Thymus (tissue), 14 donors: Measurements from ENCODE around the gene SH3RF2. TPM values are rescaled to one million over a fixed set of nuclear protein-coding genes. Genes with fewer than 3 reads are reported as not detected.
"Not testable (repeated sequence)": the region's sequence is repeated elsewhere in the genome, so short reads cannot be mapped to it uniquely, and the experiment has no call there.

ENCODE experiments used
- DNase-seq, 9 donors: peaks; one replicate each; pipeline ENCODE4 v3.0.0-alpha.2; 2013; ENCODE audit warnings: low spot score in 9 of 9, low read depth in 6 of 9, missing footprints in 1 of 9
- H3K27ac ChIP-seq, 2 donors: one replicate each; pipeline ENCODE4 v1.5.1; 2013; ENCODE audit warnings: control low read depth in 1 of 2, low read depth in 1 of 2, low read length in 1 of 2, mild to moderate bottlenecking in 1 of 2, moderate library complexity in 1 of 2
- H3K27me3 ChIP-seq, 2 donors: one replicate each; pipeline ENCODE4 v1.5.1; 2013; ENCODE audit warnings: low read length in 1 of 2; ENCODE audit not compliant: control insufficient read depth in 2 of 2, insufficient read depth in 1 of 2
- H3K36me3 ChIP-seq, 2 donors: one replicate each; pipeline ENCODE4 v1.5.1; 2013; ENCODE audit warnings: low read length in 1 of 2, mild to moderate bottlenecking in 1 of 2, moderate library complexity in 1 of 2; ENCODE audit not compliant: control insufficient read depth in 2 of 2, insufficient read depth in 2 of 2
- H3K4me1 ChIP-seq, 2 donors: one replicate each; pipeline ENCODE4 v1.5.1; 2013; ENCODE audit warnings: low read length in 2 of 2; ENCODE audit not compliant: control insufficient read depth in 2 of 2, insufficient read depth in 2 of 2
- H3K4me3 ChIP-seq, 2 donors: one replicate each; pipeline ENCODE4 v1.5.1; 2013; ENCODE audit warnings: low read length in 2 of 2, control low read depth in 1 of 2, mild to moderate bottlenecking in 1 of 2
- H3K9me3 ChIP-seq, 2 donors: one replicate each; pipeline ENCODE4 v1.5.1; 2013; ENCODE audit warnings: low read length in 1 of 2, mild to moderate bottlenecking in 1 of 2; ENCODE audit not compliant: control insufficient read depth in 2 of 2, insufficient read depth in 1 of 2
- whole genome bisulfite sequencing: extraction: QIAGEN DNeasy Blood & Tissue Kit; methylation state at CpG from one replicate; pipeline ENCODE4 v1.1.7; 2013; 5-methylcytosine and 5-hydroxymethylcytosine counted together
- long read RNA-seq, 10 donors: transcript quantifications; one replicate each; lab custom pipeline, GENCODE V29; 2026
- polyA plus RNA-seq: library from polyadenylated mRNA; stranded (reverse); fragments of 200-250 nt; gene quantifications from one replicate; pipeline ENCODE4 v1.2.3, GENCODE V29; 2013
- total RNA-seq: library from RNA; stranded (reverse); fragments of 120-200 nt; gene quantifications from one replicate; pipeline ENCODE4 v1.2.4, GENCODE V29; 2013
- donor health status: healthy.

The SH3RF2 gene, protein sequence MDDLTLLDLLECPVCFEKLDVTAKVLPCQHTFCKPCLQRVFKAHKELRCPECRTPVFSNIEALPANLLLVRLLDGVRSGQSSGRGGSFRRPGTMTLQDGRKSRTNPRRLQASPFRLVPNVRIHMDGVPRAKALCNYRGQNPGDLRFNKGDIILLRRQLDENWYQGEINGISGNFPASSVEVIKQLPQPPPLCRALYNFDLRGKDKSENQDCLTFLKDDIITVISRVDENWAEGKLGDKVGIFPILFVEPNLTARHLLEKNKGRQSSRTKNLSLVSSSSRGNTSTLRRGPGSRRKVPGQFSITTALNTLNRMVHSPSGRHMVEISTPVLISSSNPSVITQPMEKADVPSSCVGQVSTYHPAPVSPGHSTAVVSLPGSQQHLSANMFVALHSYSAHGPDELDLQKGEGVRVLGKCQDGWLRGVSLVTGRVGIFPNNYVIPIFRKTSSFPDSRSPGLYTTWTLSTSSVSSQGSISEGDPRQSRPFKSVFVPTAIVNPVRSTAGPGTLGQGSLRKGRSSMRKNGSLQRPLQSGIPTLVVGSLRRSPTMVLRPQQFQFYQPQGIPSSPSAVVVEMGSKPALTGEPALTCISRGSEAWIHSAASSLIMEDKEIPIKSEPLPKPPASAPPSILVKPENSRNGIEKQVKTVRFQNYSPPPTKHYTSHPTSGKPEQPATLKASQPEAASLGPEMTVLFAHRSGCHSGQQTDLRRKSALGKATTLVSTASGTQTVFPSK
- total RNA-seq (0.76 TPM), polyA plus RNA-seq (2.4 TPM)
- long read RNA-seq, donor 1, result 0 reads
- long read RNA-seq, donor 2, result 0 reads
- long read RNA-seq, donor 3, result 0 reads
- long read RNA-seq, donor 4, result 0 reads
- long read RNA-seq, donor 5, result 0 reads
- long read RNA-seq, donor 6, result 0 reads
- long read RNA-seq, donor 7, result 0 reads
- long read RNA-seq, donor 8, result 0 reads
- long read RNA-seq, donor 9, result 0 reads
- long read RNA-seq, donor 10, result 0 reads

DNA sequence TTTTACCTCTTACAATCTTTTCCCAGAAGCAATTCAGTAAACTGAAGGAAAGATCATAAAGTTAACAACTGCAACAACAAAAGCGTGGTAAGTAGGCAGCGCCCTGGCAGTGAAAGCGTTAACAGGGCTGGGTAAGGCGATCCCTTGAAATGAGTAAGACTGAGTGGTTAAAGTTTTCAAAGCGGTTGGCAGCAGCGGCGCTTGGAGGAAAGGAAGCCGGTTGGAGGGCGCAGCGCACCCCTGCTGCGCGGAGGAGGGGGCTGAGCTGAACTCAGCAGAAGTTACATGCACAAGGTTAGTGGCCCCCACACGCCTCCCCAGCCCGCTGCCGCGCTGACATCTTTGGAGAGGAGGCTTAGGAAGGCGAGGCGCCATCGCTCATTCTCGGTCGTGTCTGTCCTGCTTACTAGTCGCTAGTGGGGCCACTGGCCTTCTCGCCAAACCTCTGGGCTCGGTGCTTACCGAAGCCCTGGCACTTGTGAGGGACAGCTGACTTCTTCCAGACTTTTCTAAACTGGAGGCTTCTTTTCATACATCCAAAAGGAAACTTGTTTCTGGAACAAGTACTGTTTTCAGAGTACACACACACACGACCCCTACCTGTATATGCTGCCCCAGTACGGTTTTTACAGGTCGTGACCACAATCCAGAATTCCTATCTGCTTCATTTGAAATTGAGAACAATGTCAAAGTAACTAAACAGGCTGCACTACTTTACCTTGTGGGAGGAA is at the start of gene SH3RF2:
Gene SH3RF2, plus strand, starts transcription at position 178 of the 731 bp plus-strand sequence. CDS start 1,351 bp downstream, outside the sequence.
- Histone ChIP-seq H3K27me3 (peaks cover 0 to 3% of the 10 kb centered on the region in 2 donors), H3K9me3 (no peaks in the 10 kb centered on the region), H3K36me3 (no peaks in the 10 kb centered on the region), H3K27ac (peak within 1 kb of the TSS; percentile 46 to 58), H3K4me3 (peak within 1 kb of the TSS in 1 of 2 donors; percentile 34), H3K4me1 (peaks cover 0 to 9% of the 10 kb centered on the region in 2 donors)
- DNase-seq, result peak; percentile 13 to 80 (median 42)
- whole genome bisulfite sequencing, result 12% methylated on average over 28 of the region's 28 CpGs

DNA sequence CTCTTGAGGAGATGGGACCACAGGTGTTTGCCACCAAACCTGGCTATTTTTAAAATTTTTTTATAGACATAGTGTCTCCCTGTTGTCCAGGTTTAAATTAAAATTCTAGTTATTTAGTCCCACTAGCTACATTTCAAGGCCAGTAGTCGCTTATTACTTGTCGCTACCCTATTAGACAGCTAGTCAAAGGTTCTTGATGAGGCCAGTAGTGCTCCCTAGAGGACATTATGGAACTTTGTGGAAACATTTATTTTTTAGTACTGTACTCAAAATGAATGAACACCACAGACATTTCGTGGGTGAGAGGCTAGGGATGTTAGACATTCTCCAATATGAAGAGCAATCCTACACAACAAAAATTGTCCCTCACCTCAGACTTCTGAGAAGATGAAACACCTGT is 49.2 kb upstream of the SH3RF2 start:
- no peaks in the 10 kb centered on the region for H3K9me3 ChIP-seq
- 89% methylated on average over 3 of the region's 3 CpGs for WGBS
- no peak overlapping the region for H3K4me3 ChIP-seq
- no peak for DNase-seq
- H3K27me3 ChIP-seq, result no peaks in the 10 kb centered on the region
- no peak overlapping the region for H3K27ac ChIP-seq
- no peaks in the 10 kb centered on the region for H3K4me1 ChIP-seq
- H3K36me3 ChIP-seq, result no peaks in the 10 kb centered on the region

DNA sequence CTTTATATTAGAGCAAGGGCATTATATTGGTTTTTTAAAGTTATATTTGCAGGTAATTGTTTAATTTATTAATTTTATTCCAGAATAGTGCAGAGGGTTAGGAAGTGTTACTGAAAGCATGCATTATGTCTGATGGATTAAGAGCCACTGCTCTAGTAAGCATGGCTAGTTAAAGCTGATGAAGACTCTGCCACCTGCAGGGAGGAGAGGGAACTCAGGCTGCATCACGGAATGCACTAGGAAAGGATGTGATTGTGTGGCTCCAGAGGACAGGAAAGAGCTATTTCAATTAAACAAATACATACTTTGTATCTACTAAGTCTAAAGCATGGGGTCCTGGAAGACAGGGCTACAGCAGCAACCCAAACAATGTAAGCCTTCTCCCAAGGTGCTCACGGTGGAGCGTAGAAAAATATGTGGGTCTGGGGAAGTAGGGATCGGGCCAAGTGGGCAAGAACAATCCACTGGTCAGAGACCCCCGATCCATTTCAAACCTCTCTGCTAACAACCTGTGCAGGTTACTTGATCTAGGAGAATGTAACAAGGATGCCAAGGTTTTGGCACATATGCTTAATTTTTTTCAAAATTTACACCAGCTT is 48.3 kb upstream of the SH3RF2 start:
- WGBS, result 78% methylated on average over 5 of the region's 5 CpGs
- no peaks in the 10 kb centered on the region for H3K4me1 ChIP-seq
- no peak overlapping the region for H3K27ac ChIP-seq
- no peaks in the 10 kb centered on the region for H3K36me3 ChIP-seq
- no peaks in the 10 kb centered on the region for H3K27me3 ChIP-seq
- DNase-seq, result peak in 2 of 9 donors; percentile 6 to 21
- no peak overlapping the region for H3K4me3 ChIP-seq
- no peaks in the 10 kb centered on the region for H3K9me3 ChIP-seq

DNA sequence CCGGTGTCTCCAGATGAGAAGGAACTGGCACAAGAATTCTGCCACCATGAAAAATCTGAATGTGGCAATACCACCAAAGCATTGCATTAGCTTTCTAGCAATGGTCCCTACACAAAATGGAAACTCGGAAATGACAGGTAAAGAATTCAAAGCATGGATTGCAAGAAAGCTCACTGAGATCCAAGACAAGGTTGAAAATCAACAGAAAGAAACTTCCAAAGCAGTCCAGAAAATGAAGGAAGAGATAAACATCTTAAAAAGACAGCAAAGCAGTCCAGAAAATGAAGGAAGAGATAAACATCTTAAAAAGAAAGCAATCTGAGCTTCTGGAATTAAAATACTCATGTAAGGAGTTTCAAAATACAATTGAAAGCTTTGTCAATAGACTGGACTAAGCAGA is 46.8 kb upstream of the SH3RF2 start:
- no peak for DNase-seq
- no peaks in the 10 kb centered on the region for H3K4me1 ChIP-seq
- 97% methylated on average over 2 of the region's 2 CpGs for WGBS
- no peak overlapping the region for H3K27ac ChIP-seq
- H3K36me3 ChIP-seq, result no peaks in the 10 kb centered on the region
- H3K4me3 ChIP-seq, result no peak overlapping the region
- no peaks in the 10 kb centered on the region for H3K9me3 ChIP-seq
- no peaks in the 10 kb centered on the region for H3K27me3 ChIP-seq

DNA sequence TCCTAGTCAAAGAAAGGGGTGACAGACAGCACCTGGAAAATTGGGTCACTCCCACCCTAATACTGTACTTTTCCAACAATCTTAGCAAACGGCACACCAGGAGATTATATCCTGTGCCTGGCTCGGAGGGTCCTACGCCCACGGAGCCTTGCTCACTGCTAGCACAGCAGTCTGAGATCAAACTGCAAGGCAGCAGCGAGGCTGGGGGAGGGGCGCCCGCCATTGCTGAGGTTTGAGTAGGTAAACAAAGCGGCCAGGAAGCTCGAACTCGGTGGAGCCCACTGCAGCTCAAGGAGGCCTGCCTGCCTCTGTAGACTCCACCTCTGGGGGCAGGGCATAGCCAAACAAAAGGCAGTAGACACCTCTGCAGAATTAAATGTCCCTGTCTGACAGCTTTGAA is 45.0 kb upstream of the SH3RF2 start:
- not testable (repeated sequence) for H3K27me3 ChIP-seq, H3K27ac ChIP-seq, H3K4me1 ChIP-seq, H3K9me3 ChIP-seq, H3K4me3 ChIP-seq, DNase-seq, H3K36me3 ChIP-seq
- 92% methylated on average over 10 of the region's 10 CpGs for WGBS

DNA sequence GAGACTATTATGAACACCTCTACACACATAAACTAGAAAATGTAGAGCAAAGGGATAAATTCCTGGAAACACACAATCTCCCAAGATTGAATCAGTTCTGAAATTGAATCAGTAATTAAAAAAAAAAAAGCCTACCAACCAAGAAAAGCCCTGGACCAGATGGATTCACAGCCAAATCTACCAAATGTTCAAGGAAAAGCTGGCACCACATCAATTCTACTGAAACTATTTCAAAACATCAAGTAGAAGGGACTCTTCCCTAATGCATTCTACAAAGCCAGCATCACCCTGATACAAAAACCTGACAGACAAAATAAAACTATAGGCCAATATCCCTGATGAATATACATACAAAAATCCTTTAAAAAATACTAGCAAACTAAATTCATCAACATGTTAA is 38.2 kb upstream of the SH3RF2 start:
- H3K27ac ChIP-seq, result no peak overlapping the region
- no peaks in the 10 kb centered on the region for H3K36me3 ChIP-seq
- no peak for DNase-seq

DNA sequence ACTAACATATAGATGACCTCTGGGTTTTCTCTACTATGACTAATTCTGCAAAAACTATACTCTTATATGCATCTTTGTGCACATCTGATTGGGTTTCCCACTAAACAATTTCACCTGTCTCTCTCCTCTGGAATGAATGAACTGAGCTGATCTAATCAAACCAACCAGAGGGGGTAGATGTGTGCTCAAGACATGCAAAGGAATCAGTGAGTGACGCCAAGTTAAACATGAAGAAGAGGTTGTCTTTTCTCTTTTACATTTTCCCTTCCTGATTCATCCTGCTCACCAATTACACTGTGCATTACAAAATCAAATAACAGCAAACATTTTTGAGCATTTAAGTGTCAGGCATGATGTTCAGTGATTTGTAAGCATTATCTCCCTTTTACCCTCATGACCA is 34.0 kb upstream of the SH3RF2 start:
- Histone ChIP-seq H3K4me1 (no peaks in the 10 kb centered on the region), H3K9me3 (no peaks in the 10 kb centered on the region), H3K27ac (no peak overlapping the region), H3K36me3 (no peaks in the 10 kb centered on the region), H3K27me3 (no peaks in the 10 kb centered on the region), H3K4me3 (no peak overlapping the region)
- DNase-seq, result no peak
- WGBS, result 97% methylated on average over 1 of the region's 1 CpG

More for the DNA sequence above, 38.2 kb upstream of the SH3RF2 start:
- Histone ChIP-seq H3K4me1 (no peaks in the 10 kb centered on the region), H3K27me3 (no peaks in the 10 kb centered on the region), H3K9me3 (no peaks in the 10 kb centered on the region), H3K4me3 (no peak overlapping the region)

DNA sequence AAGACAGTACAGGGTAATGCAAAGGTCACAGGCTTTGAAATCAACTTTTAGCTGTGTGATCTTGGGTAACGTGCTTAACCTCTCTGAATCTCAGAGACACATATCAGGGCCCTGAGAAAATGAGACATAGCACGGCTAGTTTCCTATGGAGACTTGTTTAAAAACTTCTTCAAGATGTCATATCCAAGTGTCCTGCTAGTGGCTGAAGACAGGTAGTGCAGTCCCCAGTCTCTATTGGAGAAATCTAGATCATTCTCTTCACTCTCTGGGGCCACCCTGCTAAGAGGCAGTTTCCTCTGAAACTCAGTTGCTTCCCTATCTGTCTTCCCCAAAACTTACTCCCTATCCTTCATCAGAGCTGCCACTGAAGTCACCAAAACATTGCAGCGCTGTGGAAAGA is 33.3 kb upstream of the SH3RF2 start:
- Histone ChIP-seq H3K27me3 (no peaks in the 10 kb centered on the region), H3K9me3 (no peaks in the 10 kb centered on the region), H3K36me3 (no peaks in the 10 kb centered on the region), H3K4me3 (no peak overlapping the region), H3K27ac (no peak overlapping the region), H3K4me1 (no peaks in the 10 kb centered on the region)
- WGBS, result 88% methylated on average over 3 of the region's 3 CpGs
- DNase-seq, result no peak
